K562 (cell line): ENCODE results near the gene ZMIZ1. TPM values are rescaled to one million over a fixed set of nuclear protein-coding genes. Genes with fewer than 3 reads are reported as not detected.
A peak's percentile ranks its signal among the peaks of the same experiment; 100 is the strongest.

ENCODE experiments used
- CHD2 ChIP-seq: IDR thresholded peaks from 2 replicates; pipeline ENCODE4 v1.6.1; 2011; ENCODE audit warnings: low read depth, low read length
- EP300 ChIP-seq: IDR thresholded peaks from 2 replicates; pipeline ENCODE4 v1.6.1; 2012; ENCODE audit warnings: low read length, improper control_type of control experiment
- HMG20B ChIP-seq: fragments of 250-450 bp; sonication (Bioruptor Pico); IDR thresholded peaks from 2 replicates; pipeline ENCODE4 v1.5.0; 2021; ENCODE audit warnings: mild to moderate bottlenecking
- KLF13 ChIP-seq: fragments of 450-650 bp; IDR thresholded peaks from 2 replicates; pipeline ENCODE4 v1.6.1; 2016; ENCODE audit warnings: missing genetic modification characterization, low read depth, mild to moderate bottlenecking, missing compliant biosample characterization, moderate library complexity, borderline replicate concordance
- MCM7 ChIP-seq, 2 experiments: fragments of 450-650 bp; IDR thresholded peaks; 2 replicates each; pipeline ENCODE4 v1.6.1; 2016 to 2018
- MTA3 ChIP-seq: fragments of 450-650 bp; formaldehyde crosslinking; IDR thresholded peaks from 2 replicates; pipeline ENCODE4 v1.6.1; 2017; ENCODE audit warnings: mild to moderate bottlenecking, borderline replicate concordance
- NR2C2 ChIP-seq, 2 experiments: fragments of 200-800 bp in 1 of 2; sonication (Bioruptor generic) in 1 of 2; sonication (generic) in 1 of 2; formaldehyde crosslinking in 1 of 2; IDR thresholded peaks; 2 replicates each; pipeline versions ENCODE4 v1.6.1 to v1.8.0; 2016 to 2022; ENCODE audit warnings: mild to moderate bottlenecking in 1 of 2, missing compliant biosample characterization in 1 of 2, missing genetic modification characterization in 1 of 2, missing genetic modification reagents in 1 of 2
- PBX2 ChIP-seq, 2 experiments: IDR thresholded peaks in 1 of 2; conservative IDR thresholded peaks in 1 of 2; 2 replicates each; pipeline ENCODE4 v1.6.1; 2016; ENCODE audit warnings: low read depth in 2 of 2, mild to moderate bottlenecking in 1 of 2, missing compliant biosample characterization in 1 of 2, missing genetic modification characterization in 1 of 2, moderate library complexity in 1 of 2
- SAFB ChIP-seq: fragments of 200-400 bp; formaldehyde crosslinking; IDR thresholded peaks from 2 replicates; pipeline ENCODE4 v1.6.1; 2017; ENCODE audit warnings: low read depth, low read length, borderline replicate concordance
- SLC30A9 ChIP-seq: fragments of 250-450 bp; sonication (Bioruptor Pico); IDR thresholded peaks from 2 replicates; pipeline ENCODE4 v1.8.0; 2022; ENCODE audit warnings: mild to moderate bottlenecking, moderate library complexity
- TSC22D4 ChIP-seq: fragments of 450-650 bp; IDR thresholded peaks from 2 replicates; pipeline ENCODE4 v1.6.1; 2016; ENCODE audit warnings: missing genetic modification characterization, missing biosample characterization, control low read depth
- ZNF239 ChIP-seq: fragments of 250-450 bp; sonication (Bioruptor Pico); IDR thresholded peaks from 2 replicates; pipeline ENCODE4 v1.4.0; 2020; ENCODE audit warnings: mild to moderate bottlenecking
- polyA plus RNA-seq, 8 experiments: library from polyadenylated mRNA; depleted of rRNA in 4 of 8; stranded (reverse) in 5 of 8; unstranded in 3 of 8; fragments of >200 nt; fragmentation: Nextera tagmentation in 2 of 8; fragmentation: Illumina TruSeq in 1 of 8; extraction: Ambion mirVana in 2 of 8; extraction: Trizol in 1 of 8; gene quantifications; 2 replicates each; pipeline versions ENCODE4 v1.2.1 to v1.2.3, GENCODE V29; 2011 to 2014; ENCODE audit warnings: inconsistent platforms in 1 of 8, missing spikeins in 1 of 8
- total RNA-seq, 7 experiments: library from RNA; depleted of rRNA in 6 of 7; stranded (reverse); fragments of >200 nt in 6 of 7; fragmentation: Illumina TruSeq in 2 of 7; extraction: Trizol in 2 of 7; gene quantifications; 2 replicates each; pipeline versions ENCODE4 v1.2.1 to v1.2.3, GENCODE V29; 2011 to 2021; ENCODE audit warnings: low replicate concordance in 1 of 7

Gene ZMIZ1
- total and polyA plus RNA-seq, 9 of the 15 experiments (the other 6 are each of a cell fraction or from before 2014, with no cell fraction given): 1.0 to 37.3 (median 4.3) TPM

DNA sequence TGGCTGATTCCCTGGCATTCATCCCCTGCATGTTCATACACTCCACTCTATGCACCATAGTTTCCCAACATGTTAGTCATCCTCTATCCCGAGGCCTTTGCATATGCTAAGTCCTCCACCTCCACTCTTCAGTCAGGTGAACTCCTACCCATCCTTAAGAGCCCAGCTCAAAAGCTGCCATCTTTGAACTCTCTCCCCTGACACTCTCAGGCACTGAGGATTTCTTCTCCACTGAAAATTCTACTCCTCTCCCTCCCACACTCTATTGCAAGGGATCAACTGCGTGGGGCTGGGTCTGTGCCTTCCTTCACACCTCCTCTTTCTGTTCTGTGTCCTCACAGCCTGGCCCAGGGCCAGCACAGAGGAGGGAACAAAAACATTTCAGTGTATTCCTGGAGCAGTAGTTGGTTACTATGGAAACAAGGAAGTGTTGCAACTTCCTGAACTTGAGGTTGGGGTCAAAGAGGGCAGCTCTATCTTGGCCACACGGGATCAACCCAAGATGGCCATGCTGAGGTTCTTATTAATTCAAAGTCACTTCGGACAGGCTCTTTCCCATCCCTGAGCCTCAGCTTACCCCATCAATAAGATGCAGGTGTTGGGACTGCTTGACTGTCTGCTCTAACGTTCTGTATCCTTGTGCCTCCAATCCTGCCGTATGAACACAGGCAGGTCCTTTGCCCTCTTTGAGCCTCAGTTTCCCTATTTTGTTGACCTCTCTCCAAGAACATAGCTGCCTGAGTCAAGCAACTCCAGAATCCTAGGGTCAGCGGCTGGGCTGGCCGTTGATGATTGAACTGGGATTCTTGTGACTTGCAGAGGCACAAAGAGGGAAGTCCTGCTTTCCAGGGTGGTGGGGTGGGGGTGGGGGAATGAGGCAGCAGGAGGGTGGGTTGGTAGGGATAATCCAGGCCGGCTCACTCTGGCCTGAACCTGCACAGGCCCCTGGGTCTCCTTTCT lies 15.5 kb downstream of the ZMIZ1 start (continued):
- TF ChIP-seq EP300 (peak; percentile 78), SAFB (no peak), PBX2 (CRISPR knock-in tag; IDR thresholded peaks at IDR 0.05; ENCODE audit: low read depth) (no peak), PBX2 (tag; conservative IDR thresholded peaks at IDR 0.05; ENCODE audit: low read depth) (peak; percentile 69), HMG20B (no peak), SLC30A9 (CRISPR knock-in tag) (no peak; the same call in 1 of the 2 replicates), TSC22D4 (tag) (no peak), NR2C2 (CRISPR knock-in tag; IDR thresholded peaks at IDR 0.05) (no peak), NR2C2 (tag; IDR thresholded peaks at IDR 0.05) (peak; percentile 97), CHD2 (no peak), KLF13 (no peak; the same call in 1 of the 2 replicates), ZNF239 (CRISPR knock-in tag) (peak; percentile 83), MCM7 (IDR thresholded peaks at IDR 0.05) (no peak), MTA3 (peak; percentile 41; the same call in 1 of the 2 replicates)
